Measurements from ENCODE around the gene KAT8. TPM values are rescaled to one million over a fixed set of nuclear protein-coding genes. Genes with fewer than 3 reads are reported as not detected.

Gene KAT8
- total RNA-seq, 4 donors from 2014 or later = 62.3 to 100 (median 69.8) TPM

GRCh38 chr16:31077592-31078396, 39.7 kb upstream of the KAT8 start:
- no peak for DNase-seq (ENCODE audit: low spot score in 2 of 2)
- Histone ChIP-seq H3K27ac (no peak overlapping the region), H3K36me3 (peaks cover 61% of the 10 kb centered on the region), H3K4me1 (peaks cover 36% of the 10 kb centered on the region), H3K27me3 (no peaks in the 10 kb centered on the region), H3K4me3 (no peak overlapping the region), H3K9me3 (no peaks in the 10 kb centered on the region)
- WGBS = 97% methylated on average over 15 of the region's 30 CpGs
- TF ChIP-seq EP300 (IDR thresholded peaks at IDR 0.05) = no peak
- no peak for TF ChIP-seq POLR2AphosphoS5 (IDR thresholded peaks at IDR 0.05)
- TF ChIP-seq CTCF (IDR thresholded peaks at IDR 0.05) = no peak
- TF ChIP-seq POLR2A (IDR thresholded peaks at IDR 0.05) = no peak

GRCh38 chr16:31078597-31079341, 38.7 kb upstream of the KAT8 start:
- Histone ChIP-seq H3K27ac (no peak overlapping the region), H3K9me3 (no peaks in the 10 kb centered on the region), H3K4me1 (peaks cover 39% of the 10 kb centered on the region), H3K27me3 (no peaks in the 10 kb centered on the region), H3K36me3 (peaks cover 68% of the 10 kb centered on the region), H3K4me3 (no peak overlapping the region)
- DNase-seq (ENCODE audit: low spot score in 2 of 2) = no peak
- TF ChIP-seq POLR2A (IDR thresholded peaks at IDR 0.05) (no peak), POLR2AphosphoS5 (IDR thresholded peaks at IDR 0.05) (no peak), CTCF (IDR thresholded peaks at IDR 0.05) (no peak), EP300 (IDR thresholded peaks at IDR 0.05) (no peak)
- 94% methylated on average over 8 of the region's 15 CpGs for WGBS

GRCh38 chr16:31079342-31079944, 38.0 kb upstream of the KAT8 start:
- Histone ChIP-seq H3K36me3 (peaks cover 75% of the 10 kb centered on the region), H3K9me3 (no peaks in the 10 kb centered on the region), H3K27me3 (no peaks in the 10 kb centered on the region), H3K4me1 (peaks cover 39% of the 10 kb centered on the region), H3K4me3 (no peak overlapping the region), H3K27ac (no peak overlapping the region)
- no peak for DNase-seq (ENCODE audit: low spot score in 2 of 2)
- WGBS = 75% methylated on average over 7 of the region's 13 CpGs
- no peak for TF ChIP-seq EP300 (IDR thresholded peaks at IDR 0.05)
- TF ChIP-seq POLR2A (IDR thresholded peaks at IDR 0.05) = no peak
- TF ChIP-seq POLR2AphosphoS5 (IDR thresholded peaks at IDR 0.05) = no peak
- no peak for TF ChIP-seq CTCF (IDR thresholded peaks at IDR 0.05)

GRCh38 chr16:31080035-31080629, 37.3 kb upstream of the KAT8 start:
- 91% methylated on average over 25 of the region's 40 CpGs for whole genome bisulfite sequencing
- no peak for TF ChIP-seq POLR2AphosphoS5 (IDR thresholded peaks at IDR 0.05)
- no peak for TF ChIP-seq POLR2A (IDR thresholded peaks at IDR 0.05)
- TF ChIP-seq EP300 (IDR thresholded peaks at IDR 0.05) = no peak
- no peak for TF ChIP-seq CTCF (IDR thresholded peaks at IDR 0.05)
- no peak for DNase-seq (ENCODE audit: low spot score in 2 of 2)
- H3K9me3 ChIP-seq = no peaks in the 10 kb centered on the region
- peaks cover 34% of the 10 kb centered on the region for H3K4me1 ChIP-seq
- no peak overlapping the region for H3K27ac ChIP-seq
- H3K4me3 ChIP-seq = no peak overlapping the region
- H3K27me3 ChIP-seq = no peaks in the 10 kb centered on the region
- peaks cover 82% of the 10 kb centered on the region for H3K36me3 ChIP-seq

Measured in suprapubic skin (tissue), 4 donors.